Peyer's patch (tissue), 4 donors: ENCODE data around the gene LONP2. TPM values are rescaled to one million over a fixed set of nuclear protein-coding genes. Genes with fewer than 3 reads are reported as not detected.

Source experiments
- DNase-seq, 3 donors: peaks; one replicate each; pipeline ENCODE4 v3.0.0-alpha.2; 2017 to 2019
- H3K27ac ChIP-seq, 4 donors: fragments of 200-600 bp; sonication (generic); one replicate each; pipeline ENCODE4 v1.5.1; 2016 to 2019
- H3K27me3 ChIP-seq, 2 donors: fragments of 200-600 bp; sonication (generic); one replicate each; pipeline ENCODE4 v1.5.1; 2019
- H3K36me3 ChIP-seq, 3 donors: fragments of 200-600 bp; sonication (generic); one replicate each; pipeline ENCODE4 v1.5.1; 2016 to 2019
- H3K4me1 ChIP-seq, 4 donors: fragments of 200-600 bp; sonication (generic); one replicate each; pipeline ENCODE4 v1.5.1; 2016 to 2019
- H3K4me3 ChIP-seq, 4 donors: fragments of 200-600 bp; sonication (generic); 1 replicate in 3 of 4; 2 replicates in 1 of 4; pipeline ENCODE4 v1.5.1; 2016 to 2019; ENCODE audit warnings: mild to moderate bottlenecking in 1 of 4
- H3K9me3 ChIP-seq, 4 donors: fragments of 200-600 bp; sonication (generic); one replicate each; pipeline ENCODE4 v1.5.1; 2016 to 2019; ENCODE audit warnings: mild to moderate bottlenecking in 1 of 4
- POLR2A ChIP-seq, 2 donors: fragments of 450-650 bp; IDR thresholded peaks; one replicate each; pipeline ENCODE4 v1.5.1; 2017; ENCODE audit warnings: antibody characterized with exemption in 2 of 2, mild to moderate bottlenecking in 2 of 2, moderate library complexity in 2 of 2
- total RNA-seq, 4 donors: library from RNA; depleted of rRNA; stranded (reverse); fragments of >200 nt; gene quantifications; one replicate each; pipeline ENCODE4 v1.1.0, GENCODE V29; 2016
- TF ChIP-seq, protein P1 (sequence below), 6 experiments: fragments of 450-650 bp in 4 of 6; fragments of 200-600 bp in 2 of 6; sonication (generic) in 1 of 6; IDR thresholded peaks; one replicate each; pipeline ENCODE4 v1.5.1; 2017 to 2019; ENCODE audit warnings: antibody characterized with exemption in 6 of 6, mild to moderate bottlenecking in 3 of 6, moderate library complexity in 1 of 6

The LONP2 gene
- total RNA-seq, 4 donors from 2014 or later: 56.7 to 104 (median 70.7) TPM

DNA sequence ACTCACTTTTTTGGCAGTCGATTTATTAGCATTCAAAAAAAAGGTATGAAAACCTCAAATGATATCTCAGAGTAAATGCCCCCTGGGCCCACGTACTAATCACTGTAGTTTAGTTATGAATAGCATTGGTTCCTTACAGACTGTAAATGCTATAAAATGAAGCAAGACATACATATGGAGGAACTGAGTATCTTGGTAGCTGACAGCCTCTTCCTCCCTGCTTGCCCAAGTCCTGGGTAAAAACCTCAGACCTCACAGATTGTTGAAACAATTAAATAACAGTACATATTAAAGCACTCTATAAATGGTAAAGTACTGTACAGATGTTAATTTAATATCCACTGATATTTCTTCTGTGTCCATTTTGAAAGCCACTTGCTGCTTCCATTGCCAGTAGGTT, 36.4 kb downstream of the LONP2 start:
- Histone ChIP-seq H3K9me3 (no peaks in the 10 kb centered on the region), H3K27me3 (no peaks in the 10 kb centered on the region), H3K36me3 (peaks cover 0 to 21% (median 0%) of the 10 kb centered on the region in 3 donors), H3K4me3 (no peak overlapping the region), H3K27ac (no peak overlapping the region), H3K4me1 (no peaks in the 10 kb centered on the region)
- DNase-seq: no peak
- TF ChIP-seq, protein P1, sequence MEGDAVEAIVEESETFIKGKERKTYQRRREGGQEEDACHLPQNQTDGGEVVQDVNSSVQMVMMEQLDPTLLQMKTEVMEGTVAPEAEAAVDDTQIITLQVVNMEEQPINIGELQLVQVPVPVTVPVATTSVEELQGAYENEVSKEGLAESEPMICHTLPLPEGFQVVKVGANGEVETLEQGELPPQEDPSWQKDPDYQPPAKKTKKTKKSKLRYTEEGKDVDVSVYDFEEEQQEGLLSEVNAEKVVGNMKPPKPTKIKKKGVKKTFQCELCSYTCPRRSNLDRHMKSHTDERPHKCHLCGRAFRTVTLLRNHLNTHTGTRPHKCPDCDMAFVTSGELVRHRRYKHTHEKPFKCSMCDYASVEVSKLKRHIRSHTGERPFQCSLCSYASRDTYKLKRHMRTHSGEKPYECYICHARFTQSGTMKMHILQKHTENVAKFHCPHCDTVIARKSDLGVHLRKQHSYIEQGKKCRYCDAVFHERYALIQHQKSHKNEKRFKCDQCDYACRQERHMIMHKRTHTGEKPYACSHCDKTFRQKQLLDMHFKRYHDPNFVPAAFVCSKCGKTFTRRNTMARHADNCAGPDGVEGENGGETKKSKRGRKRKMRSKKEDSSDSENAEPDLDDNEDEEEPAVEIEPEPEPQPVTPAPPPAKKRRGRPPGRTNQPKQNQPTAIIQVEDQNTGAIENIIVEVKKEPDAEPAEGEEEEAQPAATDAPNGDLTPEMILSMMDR (IDR thresholded peaks at IDR 0.05): no peak
- TF ChIP-seq POLR2A (IDR thresholded peaks at IDR 0.05): no peak

- no peaks in the 10 kb centered on the region for H3K4me1 ChIP-seq
- H3K27me3 ChIP-seq: no peaks in the 10 kb centered on the region
- peaks cover 0 to 37% (median 0%) of the 10 kb centered on the region in 3 donors for H3K36me3 ChIP-seq
- no peak overlapping the region for H3K4me3 ChIP-seq
- H3K27ac ChIP-seq: no peak overlapping the region
- DNase-seq: no peak
- TF ChIP-seq, protein P1 (IDR thresholded peaks at IDR 0.05): no peak
- no peak for TF ChIP-seq POLR2A (IDR thresholded peaks at IDR 0.05)
- peaks cover 0 to 4% (median 0%) of the 10 kb centered on the region in 4 donors for H3K9me3 ChIP-seq
Observed at GRCh38 chr16:48282636-48283263, 38.6 kb downstream of the LONP2 start.

- H3K27ac ChIP-seq: no peak overlapping the region
- H3K4me1 ChIP-seq: no peaks in the 10 kb centered on the region
- TF ChIP-seq, protein P1 (IDR thresholded peaks at IDR 0.05): no peak
- no peak for TF ChIP-seq POLR2A (IDR thresholded peaks at IDR 0.05)
- no peak overlapping the region for H3K4me3 ChIP-seq
- H3K27me3 ChIP-seq: no peaks in the 10 kb centered on the region
- H3K9me3 ChIP-seq: peaks cover 0 to 4% (median 0%) of the 10 kb centered on the region in 4 donors
- DNase-seq: no peak
- peaks cover 0 to 30% (median 0%) of the 10 kb centered on the region in 3 donors for H3K36me3 ChIP-seq
Observed at GRCh38 chr16:48284772-48285409, 40.8 kb downstream of the LONP2 start.

GRCh38 chr16:48287239-48287638, 43.1 kb downstream of the LONP2 start:
- TF ChIP-seq POLR2A (IDR thresholded peaks at IDR 0.05): no peak
- TF ChIP-seq, protein P1 (IDR thresholded peaks at IDR 0.05): no peak
- Histone ChIP-seq H3K36me3 (peaks cover 0 to 45% (median 0%) of the 10 kb centered on the region in 3 donors), H3K9me3 (peaks cover 0 to 4% (median 0%) of the 10 kb centered on the region in 4 donors)

DNA sequence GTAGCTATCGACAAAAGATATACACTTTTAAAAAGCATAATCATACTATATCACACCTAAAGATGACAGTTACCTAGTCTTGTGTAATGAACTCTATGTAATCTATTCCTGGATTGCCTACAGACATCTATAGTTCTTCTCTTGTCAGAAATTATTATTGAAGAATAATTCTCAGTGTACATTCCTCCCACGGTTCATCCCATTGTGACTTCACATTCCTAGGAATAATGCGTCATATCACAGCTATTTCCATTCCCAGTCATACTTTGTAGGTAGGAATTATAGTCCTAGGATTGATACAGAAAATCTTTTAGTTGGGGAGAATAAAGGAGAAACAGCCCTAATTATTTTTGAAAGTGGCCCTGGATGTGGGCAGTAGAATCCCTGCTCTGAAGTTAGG, 47.2 kb downstream of the LONP2 start:
- Histone ChIP-seq H3K4me1 (no peaks in the 10 kb centered on the region), H3K27me3 (no peaks in the 10 kb centered on the region), H3K4me3 (no peak overlapping the region), H3K36me3 (peaks cover 0 to 52% (median 0%) of the 10 kb centered on the region in 3 donors), H3K27ac (no peak overlapping the region), H3K9me3 (peaks cover 0 to 4% (median 0%) of the 10 kb centered on the region in 4 donors)
- no peak for TF ChIP-seq POLR2A (IDR thresholded peaks at IDR 0.05)
- TF ChIP-seq, protein P1 (IDR thresholded peaks at IDR 0.05): no peak
- DNase-seq: no peak

More at GRCh38 chr16:48287239-48287638, 43.1 kb downstream of the LONP2 start:
- no peak overlapping the region for H3K27ac ChIP-seq
- no peaks in the 10 kb centered on the region for H3K27me3 ChIP-seq
- no peaks in the 10 kb centered on the region for H3K4me1 ChIP-seq
- no peak for DNase-seq
- H3K4me3 ChIP-seq: no peak overlapping the region
